NCI-H69 (cell line): Measurements from ENCODE around the gene NPLOC4.

Experiments used
- DNase-seq: peaks from one replicate; lab custom pipeline; 2025; lab: John Stamatoyannopoulos, UW

Gene NPLOC4

DNA sequence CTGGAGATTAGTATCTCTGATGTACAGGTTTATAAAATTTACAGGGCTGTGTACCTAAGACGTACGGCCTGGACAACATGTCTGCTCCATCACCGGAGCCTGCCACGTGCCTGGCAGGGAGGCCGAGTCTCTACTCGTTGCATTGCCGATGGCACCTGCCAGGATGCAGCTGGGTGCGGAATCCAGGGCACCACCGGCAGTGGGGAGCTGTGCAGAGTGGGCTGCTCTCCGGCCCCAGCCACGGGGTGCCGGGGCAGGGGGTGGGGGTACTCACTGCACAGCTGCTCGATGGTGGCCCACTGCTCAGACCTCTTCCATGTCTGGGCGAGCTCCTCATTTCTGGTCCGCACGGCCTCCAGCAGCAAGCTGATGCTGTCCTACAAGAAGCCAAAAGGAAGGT is 71.7 kb downstream of the NPLOC4 start:
- DNase-seq = no peak

- no peak for DNase-seq
Measured at GRCh38 chr17:81564778-81565177, 72.1 kb downstream of the NPLOC4 start.

GRCh38 chr17:81563861-81564586 is 72.9 kb downstream of the NPLOC4 start:
- no peak for DNase-seq

GRCh38 chr17:81561494-81561885 is 75.4 kb downstream of the NPLOC4 start:
- no peak for DNase-seq

- DNase-seq = no peak
Measured at GRCh38 chr17:81558941-81559806, 77.7 kb downstream of the NPLOC4 start.

DNA sequence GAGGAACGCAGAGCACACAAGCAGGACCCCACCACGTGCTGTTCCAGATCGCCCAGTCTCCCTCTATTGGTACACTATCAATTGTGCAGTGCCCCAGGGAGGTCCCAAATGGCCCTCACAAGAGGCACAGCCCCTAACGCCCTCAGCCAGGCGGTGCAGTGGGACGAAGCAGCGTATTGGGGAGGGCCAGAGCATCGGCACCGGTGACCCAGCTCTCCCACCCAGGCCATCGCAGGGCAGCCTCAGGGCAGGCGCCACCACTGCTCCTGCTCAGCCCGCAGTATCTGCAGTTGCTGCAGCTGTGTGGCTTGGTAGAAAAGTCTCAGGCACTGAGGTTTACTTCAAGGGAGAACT is 78.8 kb downstream of the NPLOC4 start:
- no peak for DNase-seq

- no peak for DNase-seq
Measured at GRCh38 chr17:81557276-81558114, 79.4 kb downstream of the NPLOC4 start.

- no peak for DNase-seq
Measured at GRCh38 chr17:81556863-81557262, 80.0 kb downstream of the NPLOC4 start.

GRCh38 chr17:81556175-81556691 is 80.7 kb downstream of the NPLOC4 start:
- no peak for DNase-seq

DNA sequence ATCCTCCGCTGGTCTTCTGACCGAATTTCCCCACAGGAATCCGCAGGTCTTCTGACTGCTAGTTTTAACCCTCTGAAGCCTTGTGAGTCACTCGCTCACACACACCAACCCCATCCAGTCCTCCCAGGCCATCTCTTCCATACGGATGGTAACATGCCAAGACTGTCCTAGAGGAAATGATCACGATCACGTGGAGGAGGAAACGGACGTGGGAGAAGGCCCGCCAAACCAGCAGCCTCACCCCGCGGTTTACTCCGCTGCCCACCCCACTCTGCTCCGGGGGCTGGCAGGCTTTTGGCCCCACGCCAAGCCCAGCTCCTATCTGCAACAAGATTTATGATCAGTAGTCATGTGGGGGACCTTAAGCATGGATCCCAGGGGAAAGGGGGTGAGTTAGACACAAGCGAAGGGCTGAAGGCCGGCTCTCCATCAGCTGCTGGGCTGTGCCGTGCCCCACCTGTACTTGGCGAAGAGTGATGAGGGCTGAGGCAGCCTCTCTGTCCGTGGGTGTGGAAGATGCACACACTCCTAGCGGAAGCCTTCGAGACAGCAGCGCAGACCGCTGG is 83.2 kb downstream of the NPLOC4 start:
- peak; percentile 77 for DNase-seq

DNA sequence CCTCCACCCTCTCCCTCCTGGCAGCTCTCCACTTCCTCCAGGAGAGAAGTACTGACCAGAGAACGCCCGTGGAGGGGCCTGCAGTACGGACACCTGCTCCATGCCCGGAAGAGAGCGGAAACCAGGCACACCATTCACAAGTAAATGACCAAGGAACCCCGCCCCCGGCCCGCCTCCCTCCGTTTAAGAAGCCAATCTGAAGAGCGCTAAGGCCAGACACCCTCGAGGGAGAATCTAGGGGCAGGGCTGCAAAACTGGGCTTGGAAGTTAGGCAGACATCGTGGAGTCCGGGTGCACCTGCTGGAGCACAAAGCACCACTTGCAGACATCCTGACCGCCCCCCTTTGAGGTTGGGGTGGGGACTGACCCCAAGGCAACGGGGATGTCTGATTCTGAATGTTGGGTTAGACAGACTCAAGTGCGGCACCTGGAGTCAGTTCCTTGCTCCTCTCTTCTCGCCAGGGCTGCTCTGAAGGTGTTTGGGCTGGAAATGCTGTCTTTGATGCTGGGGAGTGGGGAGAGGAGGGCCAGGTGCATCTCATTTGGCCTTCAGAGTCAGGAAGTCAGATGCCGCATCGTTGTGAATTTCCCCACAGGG is 83.8 kb downstream of the NPLOC4 start:
- DNase-seq = peak; percentile 95

- peak; percentile 94 for DNase-seq
Measured at GRCh38 chr17:81552244-81553017, 84.5 kb downstream of the NPLOC4 start, which contains the start of gene FAAP100. Gene FAAP100, minus strand, starts transcription at chr17:81552353. Its CDS starts 23 bp downstream, at chr17:81552330.

GRCh38 chr17:81551458-81552243 is 85.3 kb downstream of the NPLOC4 start:
- DNase-seq = no peak

GRCh38 chr17:81550830-81551457 is 86.0 kb downstream of the NPLOC4 start:
- no peak for DNase-seq

DNA sequence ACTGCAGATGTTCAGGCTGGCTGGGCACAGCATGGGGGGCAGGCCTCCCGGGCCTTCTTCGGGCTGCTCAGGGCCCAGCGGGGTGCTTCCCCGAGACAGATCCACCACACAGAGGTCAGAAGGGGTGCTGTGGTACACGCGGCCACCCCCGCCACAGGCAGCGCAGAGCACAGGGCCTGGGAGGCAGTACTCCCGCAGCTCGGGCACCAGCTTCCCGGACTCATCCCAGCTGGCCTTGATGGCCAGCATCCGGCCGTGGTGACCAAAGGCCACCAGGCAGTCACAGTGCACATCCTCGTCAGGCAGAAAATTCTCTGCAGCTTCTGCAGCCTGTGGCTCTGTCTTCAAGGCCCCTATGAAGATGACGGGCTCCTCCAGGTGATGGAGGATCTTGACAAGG is 86.6 kb downstream of the NPLOC4 start:
- no peak for DNase-seq

DNA sequence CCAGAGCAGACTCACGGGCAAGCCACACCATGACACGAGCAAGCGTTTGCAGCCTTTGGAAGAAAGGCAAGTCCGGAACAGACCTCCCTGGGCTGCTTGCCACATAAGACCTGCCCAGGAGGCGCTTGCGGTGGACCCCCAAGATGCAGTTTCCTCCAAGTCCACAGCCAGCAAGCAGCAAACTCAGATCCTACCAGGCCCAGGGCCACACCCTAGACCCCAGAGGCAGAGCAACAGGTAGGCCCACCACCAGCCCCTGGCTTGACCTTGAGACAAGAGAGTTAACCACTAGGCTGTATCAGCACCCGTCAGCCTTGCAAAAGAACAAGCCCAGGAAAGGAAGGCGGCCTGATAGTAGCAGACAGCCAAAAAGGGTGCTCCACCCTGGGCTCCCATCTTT is 87.1 kb downstream of the NPLOC4 start:
- no peak for DNase-seq

DNA sequence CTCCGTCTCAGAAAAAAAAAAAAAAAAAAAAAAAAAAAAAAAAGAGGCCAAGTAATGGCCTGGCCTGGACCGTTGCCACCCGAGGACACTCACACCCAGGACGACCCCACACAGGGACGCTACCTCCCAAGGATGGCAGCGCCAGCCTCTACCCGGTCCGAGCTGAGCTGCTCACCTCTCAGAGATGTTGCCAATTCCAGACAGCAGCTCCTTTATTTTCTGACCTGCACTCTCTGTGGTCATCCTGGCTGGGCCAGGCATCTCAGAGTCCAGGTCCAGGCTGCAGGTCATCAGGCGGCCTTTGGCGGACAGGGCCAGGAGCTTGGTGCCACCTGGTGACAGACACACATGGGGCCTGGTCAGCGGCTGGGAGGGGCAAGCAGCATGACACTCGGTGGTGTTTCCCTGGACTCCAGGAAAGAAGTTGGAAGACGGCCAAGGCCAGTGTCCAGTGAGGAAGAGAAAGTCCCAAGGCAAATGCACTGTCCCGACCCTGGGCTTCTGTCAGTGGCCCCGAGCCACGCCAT is 87.8 kb downstream of the NPLOC4 start:
- DNase-seq = no peak

GRCh38 chr17:81547614-81547982 is 89.3 kb downstream of the NPLOC4 start:
- DNase-seq = no peak
